ENCODE data around the gene TEX2.

- TF ChIP-seq, protein P1, sequence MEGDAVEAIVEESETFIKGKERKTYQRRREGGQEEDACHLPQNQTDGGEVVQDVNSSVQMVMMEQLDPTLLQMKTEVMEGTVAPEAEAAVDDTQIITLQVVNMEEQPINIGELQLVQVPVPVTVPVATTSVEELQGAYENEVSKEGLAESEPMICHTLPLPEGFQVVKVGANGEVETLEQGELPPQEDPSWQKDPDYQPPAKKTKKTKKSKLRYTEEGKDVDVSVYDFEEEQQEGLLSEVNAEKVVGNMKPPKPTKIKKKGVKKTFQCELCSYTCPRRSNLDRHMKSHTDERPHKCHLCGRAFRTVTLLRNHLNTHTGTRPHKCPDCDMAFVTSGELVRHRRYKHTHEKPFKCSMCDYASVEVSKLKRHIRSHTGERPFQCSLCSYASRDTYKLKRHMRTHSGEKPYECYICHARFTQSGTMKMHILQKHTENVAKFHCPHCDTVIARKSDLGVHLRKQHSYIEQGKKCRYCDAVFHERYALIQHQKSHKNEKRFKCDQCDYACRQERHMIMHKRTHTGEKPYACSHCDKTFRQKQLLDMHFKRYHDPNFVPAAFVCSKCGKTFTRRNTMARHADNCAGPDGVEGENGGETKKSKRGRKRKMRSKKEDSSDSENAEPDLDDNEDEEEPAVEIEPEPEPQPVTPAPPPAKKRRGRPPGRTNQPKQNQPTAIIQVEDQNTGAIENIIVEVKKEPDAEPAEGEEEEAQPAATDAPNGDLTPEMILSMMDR (IDR thresholded peaks at IDR 0.05; ENCODE audit: insufficient read depth, low read length) = no peak
- TF ChIP-seq POLR2AphosphoS5 (IDR thresholded peaks at IDR 0.05; ENCODE audit: low read depth) (no peak), SPI1 (IDR thresholded peaks at IDR 0.05; ENCODE audit: borderline replicate concordance, low read depth) (no peak), GABPA (IDR thresholded peaks at IDR 0.05; ENCODE audit: low read depth) (no peak)
- TF ChIP-seq, protein P2, sequence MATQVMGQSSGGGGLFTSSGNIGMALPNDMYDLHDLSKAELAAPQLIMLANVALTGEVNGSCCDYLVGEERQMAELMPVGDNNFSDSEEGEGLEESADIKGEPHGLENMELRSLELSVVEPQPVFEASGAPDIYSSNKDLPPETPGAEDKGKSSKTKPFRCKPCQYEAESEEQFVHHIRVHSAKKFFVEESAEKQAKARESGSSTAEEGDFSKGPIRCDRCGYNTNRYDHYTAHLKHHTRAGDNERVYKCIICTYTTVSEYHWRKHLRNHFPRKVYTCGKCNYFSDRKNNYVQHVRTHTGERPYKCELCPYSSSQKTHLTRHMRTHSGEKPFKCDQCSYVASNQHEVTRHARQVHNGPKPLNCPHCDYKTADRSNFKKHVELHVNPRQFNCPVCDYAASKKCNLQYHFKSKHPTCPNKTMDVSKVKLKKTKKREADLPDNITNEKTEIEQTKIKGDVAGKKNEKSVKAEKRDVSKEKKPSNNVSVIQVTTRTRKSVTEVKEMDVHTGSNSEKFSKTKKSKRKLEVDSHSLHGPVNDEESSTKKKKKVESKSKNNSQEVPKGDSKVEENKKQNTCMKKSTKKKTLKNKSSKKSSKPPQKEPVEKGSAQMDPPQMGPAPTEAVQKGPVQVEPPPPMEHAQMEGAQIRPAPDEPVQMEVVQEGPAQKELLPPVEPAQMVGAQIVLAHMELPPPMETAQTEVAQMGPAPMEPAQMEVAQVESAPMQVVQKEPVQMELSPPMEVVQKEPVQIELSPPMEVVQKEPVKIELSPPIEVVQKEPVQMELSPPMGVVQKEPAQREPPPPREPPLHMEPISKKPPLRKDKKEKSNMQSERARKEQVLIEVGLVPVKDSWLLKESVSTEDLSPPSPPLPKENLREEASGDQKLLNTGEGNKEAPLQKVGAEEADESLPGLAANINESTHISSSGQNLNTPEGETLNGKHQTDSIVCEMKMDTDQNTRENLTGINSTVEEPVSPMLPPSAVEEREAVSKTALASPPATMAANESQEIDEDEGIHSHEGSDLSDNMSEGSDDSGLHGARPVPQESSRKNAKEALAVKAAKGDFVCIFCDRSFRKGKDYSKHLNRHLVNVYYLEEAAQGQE (IDR thresholded peaks at IDR 0.05; ENCODE audit: insufficient replicate concordance, low read depth) = no peak
Measured at GRCh38 chr17:64148017-64148631, 114.9 kb downstream of the TEX2 start.

Measured in HL-60 (cell line).